Peyer's patch (tissue), 4 donors: ENCODE results near the gene TLK2.
"Not testable (repeated sequence)": the region's sequence is repeated elsewhere in the genome, so short reads cannot be mapped to it uniquely, and the experiment has no call there.

Source experiments
- CTCF ChIP-seq, 6 experiments: fragments of 450-650 bp in 4 of 6; fragments of 200-600 bp in 2 of 6; sonication (generic) in 1 of 6; IDR thresholded peaks; one replicate each; pipeline ENCODE4 v1.5.1; 2017 to 2019; ENCODE audit warnings: antibody characterized with exemption in 6 of 6, mild to moderate bottlenecking in 3 of 6, moderate library complexity in 1 of 6
- POLR2A ChIP-seq, 2 donors: fragments of 450-650 bp; IDR thresholded peaks; one replicate each; pipeline ENCODE4 v1.5.1; 2017; ENCODE audit warnings: antibody characterized with exemption in 2 of 2, mild to moderate bottlenecking in 2 of 2, moderate library complexity in 2 of 2

- not testable (repeated sequence) for TF ChIP-seq CTCF (IDR thresholded peaks at IDR 0.05)
- peak in 1 of 2 donors; percentile 30 for TF ChIP-seq POLR2A (IDR thresholded peaks at IDR 0.05)
These were observed 5.3 kb upstream of the TLK2 start for GRCh38 chr17:62473030-62473982.
